Stimulated activated CD4-positive, alpha-beta T cell treated with anti-CD3 and anti-CD28 coated beads, Interleukin-1b, Interleukin-23, amount 100 ng/mL, for 48 hours (primary cell): Measurements from ENCODE around the gene GHSR.

ENCODE experiments used
- DNase-seq: peaks from one replicate; pipeline ENCODE4 v3.0.0-alpha.2; 2020

The GHSR gene, protein sequence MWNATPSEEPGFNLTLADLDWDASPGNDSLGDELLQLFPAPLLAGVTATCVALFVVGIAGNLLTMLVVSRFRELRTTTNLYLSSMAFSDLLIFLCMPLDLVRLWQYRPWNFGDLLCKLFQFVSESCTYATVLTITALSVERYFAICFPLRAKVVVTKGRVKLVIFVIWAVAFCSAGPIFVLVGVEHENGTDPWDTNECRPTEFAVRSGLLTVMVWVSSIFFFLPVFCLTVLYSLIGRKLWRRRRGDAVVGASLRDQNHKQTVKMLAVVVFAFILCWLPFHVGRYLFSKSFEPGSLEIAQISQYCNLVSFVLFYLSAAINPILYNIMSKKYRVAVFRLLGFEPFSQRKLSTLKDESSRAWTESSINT

GRCh38 chr3:172447611-172448579, at the start of gene GHSR:
Gene GHSR, minus strand, starts transcription at chr3:172448456. Its CDS starts 43 bp downstream, at chr3:172448413.
- DNase-seq: no peak

- DNase-seq: peak; percentile 73
Observed at GRCh38 chr3:172490198-172490669, 42.0 kb upstream of the GHSR start.

- no peak for DNase-seq
Observed at GRCh38 chr3:172478116-172478515, 29.9 kb upstream of the GHSR start.

GRCh38 chr3:172476347-172476746, 28.1 kb upstream of the GHSR start:
- no peak for DNase-seq

DNA sequence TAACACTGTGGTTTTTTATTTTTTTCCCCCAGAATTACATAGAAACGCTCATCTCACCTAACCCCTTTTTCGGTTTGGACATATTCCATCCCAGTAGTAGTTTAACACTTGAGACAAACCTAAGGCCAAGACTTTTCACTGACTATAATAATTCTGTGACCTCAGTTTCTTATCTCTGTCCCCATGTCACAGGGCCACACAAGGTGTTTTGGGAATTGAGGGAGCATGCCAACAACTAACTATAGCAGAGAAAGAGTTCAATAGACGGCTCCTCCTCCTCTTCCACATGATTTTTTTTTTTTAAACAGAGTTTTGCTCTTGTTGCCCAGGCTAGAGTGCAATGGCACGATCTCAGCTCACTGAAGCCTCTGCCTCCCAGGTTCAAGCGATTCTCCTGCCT, 27.4 kb upstream of the GHSR start:
- no peak for DNase-seq

DNA sequence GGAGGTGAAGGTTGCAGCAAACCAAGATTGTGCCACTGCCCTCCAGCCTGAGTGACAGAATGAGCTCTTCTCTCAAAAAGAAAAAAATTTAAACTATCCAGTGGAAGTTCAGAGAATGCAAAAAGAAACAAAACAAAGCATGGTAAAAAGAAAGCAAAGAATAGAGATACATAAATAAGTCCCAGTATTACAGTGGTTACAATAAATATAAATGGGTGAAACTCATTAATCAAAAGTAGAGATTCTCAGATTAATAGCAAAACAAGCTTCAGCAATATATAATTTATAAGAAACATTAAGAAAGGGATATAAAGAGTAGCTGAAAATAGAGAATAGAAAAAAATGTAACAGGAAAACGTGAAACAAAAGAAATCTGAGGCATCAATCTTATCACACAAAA, 23.6 kb upstream of the GHSR start:
- DNase-seq: no peak

GRCh38 chr3:172470588-172470987, 22.3 kb upstream of the GHSR start:
- DNase-seq: no peak

- no peak for DNase-seq
Observed at GRCh38 chr3:172467170-172467824, 19.0 kb upstream of the GHSR start.

- DNase-seq: no peak
Observed at GRCh38 chr3:172466553-172467130, 18.4 kb upstream of the GHSR start.

GRCh38 chr3:172465281-172465680, 17.0 kb upstream of the GHSR start:
- no peak for DNase-seq

- DNase-seq: no peak
Observed at GRCh38 chr3:172464306-172464705, 16.1 kb upstream of the GHSR start.

GRCh38 chr3:172461530-172462138, 13.4 kb upstream of the GHSR start:
- DNase-seq: no peak

DNA sequence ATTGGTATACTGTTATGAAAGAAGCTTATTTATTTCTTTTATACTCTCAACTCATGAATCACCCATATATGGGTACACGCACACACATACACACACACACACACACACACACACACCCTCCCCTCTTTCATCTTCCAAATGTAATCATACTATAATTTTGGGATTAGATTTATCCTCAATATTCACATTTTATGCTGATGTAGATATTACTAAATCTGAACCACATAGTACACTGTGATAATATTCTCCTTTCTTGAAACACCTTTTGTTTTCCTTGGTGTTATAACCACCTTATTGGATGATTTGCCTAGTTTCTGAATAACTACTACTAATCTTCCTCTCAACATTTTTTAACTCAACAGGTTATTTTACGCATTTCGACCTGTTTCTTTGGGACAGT, 8.1 kb upstream of the GHSR start:
- no peak for DNase-seq

DNA sequence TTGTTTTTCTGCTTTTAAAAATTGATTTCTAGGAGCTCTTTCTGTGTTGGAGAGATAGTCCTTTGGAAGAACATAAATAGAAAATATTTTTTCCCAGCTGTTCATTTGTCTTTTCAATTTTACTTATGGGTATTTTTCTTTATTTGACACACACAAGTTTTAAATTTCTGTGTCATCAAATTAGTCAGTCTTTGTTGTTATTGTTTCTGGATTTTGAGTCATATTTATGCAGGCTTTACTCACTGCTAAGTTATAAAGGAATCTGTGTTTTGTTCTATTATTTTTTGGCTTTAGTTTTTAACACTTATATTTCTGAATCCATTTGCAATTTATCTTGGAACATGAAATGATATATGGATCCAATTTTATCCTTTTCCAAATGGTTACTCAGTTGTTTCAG, 5.9 kb upstream of the GHSR start:
- DNase-seq: no peak

DNA sequence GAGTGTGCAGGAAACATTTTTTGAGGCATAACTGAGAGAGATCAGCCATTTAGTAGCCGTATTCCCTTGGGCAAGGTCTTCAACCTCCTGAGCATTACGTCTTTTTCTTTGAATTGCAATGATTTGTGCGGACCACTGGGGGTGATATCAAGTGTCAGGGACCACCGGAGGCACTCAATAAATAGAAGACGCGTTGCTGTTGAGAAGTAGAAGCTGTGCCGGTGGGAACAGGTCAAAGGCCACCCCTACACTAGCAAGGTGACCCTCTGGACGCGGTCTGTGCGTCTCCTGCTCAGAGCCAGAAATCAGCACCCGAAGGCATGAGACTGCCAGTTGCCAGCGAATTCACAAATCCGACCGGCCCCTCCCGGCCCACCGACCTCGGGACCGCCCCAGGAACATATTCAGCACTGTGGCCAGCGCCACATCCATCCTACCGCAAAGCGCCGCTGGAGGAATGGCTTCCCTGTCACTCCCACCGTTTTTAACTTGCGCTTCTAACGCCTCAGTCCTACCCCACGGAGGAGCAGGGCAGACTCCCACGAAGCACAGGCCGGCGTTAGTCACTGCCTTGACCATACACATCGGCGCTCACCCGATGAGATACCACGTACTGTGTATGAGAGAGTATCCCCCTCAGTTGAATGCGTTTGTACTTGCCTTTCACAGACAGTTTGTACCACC, 1.4 kb upstream of the GHSR start:
- no peak for DNase-seq

DNA sequence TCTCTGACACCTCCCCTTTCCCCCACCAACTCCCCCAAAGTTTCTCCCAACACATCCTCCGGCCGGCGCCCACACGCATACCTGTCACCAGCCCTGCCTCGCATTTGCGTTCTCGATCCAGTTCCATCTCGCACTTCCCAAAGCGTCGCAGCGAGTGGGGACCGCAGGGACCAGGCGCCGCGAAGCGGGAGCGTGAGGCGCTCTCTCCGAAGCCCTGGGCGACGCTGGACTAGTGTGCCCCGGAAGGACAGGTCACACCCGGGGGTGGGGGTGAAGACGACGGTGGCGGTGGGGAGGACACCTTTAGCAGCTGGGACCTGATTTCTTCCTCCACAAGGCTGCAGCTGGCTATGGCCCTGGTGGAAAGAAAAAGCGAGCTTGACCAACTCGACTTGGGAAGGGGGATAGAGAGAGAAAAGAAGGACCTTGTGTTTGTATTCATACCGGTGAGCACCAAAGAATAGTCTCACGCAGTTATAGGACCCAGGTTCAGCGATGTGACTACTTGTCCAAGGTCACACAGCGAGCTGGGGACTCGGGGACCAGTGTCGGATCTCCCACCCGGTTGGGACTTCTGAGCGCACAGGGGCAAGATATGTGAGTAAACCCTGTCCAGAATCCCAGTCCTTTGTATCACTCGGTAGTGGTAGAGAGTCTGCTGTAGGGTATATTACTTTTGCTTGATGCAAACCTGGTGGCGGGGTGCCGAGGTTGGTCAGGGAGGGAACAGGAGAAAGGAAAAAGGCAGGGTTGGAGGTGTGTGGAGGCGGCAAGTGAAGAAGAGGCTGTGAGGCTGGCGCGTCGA, 607 bp upstream of the GHSR start:
- DNase-seq: no peak

- DNase-seq: no peak
Observed at GRCh38 chr3:172446198-172446597, 2.1 kb downstream of the GHSR start.

GRCh38 chr3:172444821-172445220, 3.4 kb downstream of the GHSR start:
- no peak for DNase-seq

GRCh38 chr3:172442606-172443005, 5.7 kb downstream of the GHSR start:
- DNase-seq: no peak

DNA sequence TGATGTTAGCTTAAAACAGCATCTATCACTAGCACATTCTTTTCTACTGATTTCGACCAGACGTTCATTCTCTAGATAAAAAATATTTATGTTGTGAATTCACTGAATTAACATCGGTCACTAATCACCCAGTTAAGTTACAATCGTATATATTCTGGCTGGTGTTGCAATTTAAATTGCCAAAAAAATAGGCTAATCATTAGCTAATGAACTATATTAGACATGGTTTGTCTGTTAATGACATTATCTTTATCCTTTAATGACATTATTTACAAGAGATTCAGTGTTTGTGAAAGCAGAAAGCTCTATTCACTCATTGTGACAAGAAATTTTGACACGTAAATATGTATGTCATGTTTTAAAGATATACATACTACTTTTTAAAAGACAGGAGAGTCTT, 6.7 kb downstream of the GHSR start:
- no peak for DNase-seq

GRCh38 chr3:172438186-172438585, 10.1 kb downstream of the GHSR start:
- DNase-seq: no peak
